Frontal cortex (tissue), 4 donors: ENCODE results near the gene TCEANC. TPM values are rescaled to one million over a fixed set of nuclear protein-coding genes. Genes with fewer than 3 reads are reported as not detected.

ENCODE experiments used
- DNase-seq, 2 donors: peaks; one replicate each; pipeline ENCODE4 v3.0.0; 2012; ENCODE audit warnings: low spot score in 2 of 2
- FAIRE-seq: peaks from 2 replicates; lab custom pipeline; 2012; peaks lifted over from hg19 to GRCh38; lab: Jason Lieb, UNC
- total RNA-seq: library from RNA; depleted of rRNA; stranded (reverse); fragments of >200 nt; gene quantifications from one replicate; pipeline ENCODE4 v1.2.3, GENCODE V29; 2014
- donor health status: control.
- donor health status: control.
- donor health status: control.

The TCEANC gene
- total RNA-seq, 1 donor from 2014 or later = 15.5 TPM

DNA sequence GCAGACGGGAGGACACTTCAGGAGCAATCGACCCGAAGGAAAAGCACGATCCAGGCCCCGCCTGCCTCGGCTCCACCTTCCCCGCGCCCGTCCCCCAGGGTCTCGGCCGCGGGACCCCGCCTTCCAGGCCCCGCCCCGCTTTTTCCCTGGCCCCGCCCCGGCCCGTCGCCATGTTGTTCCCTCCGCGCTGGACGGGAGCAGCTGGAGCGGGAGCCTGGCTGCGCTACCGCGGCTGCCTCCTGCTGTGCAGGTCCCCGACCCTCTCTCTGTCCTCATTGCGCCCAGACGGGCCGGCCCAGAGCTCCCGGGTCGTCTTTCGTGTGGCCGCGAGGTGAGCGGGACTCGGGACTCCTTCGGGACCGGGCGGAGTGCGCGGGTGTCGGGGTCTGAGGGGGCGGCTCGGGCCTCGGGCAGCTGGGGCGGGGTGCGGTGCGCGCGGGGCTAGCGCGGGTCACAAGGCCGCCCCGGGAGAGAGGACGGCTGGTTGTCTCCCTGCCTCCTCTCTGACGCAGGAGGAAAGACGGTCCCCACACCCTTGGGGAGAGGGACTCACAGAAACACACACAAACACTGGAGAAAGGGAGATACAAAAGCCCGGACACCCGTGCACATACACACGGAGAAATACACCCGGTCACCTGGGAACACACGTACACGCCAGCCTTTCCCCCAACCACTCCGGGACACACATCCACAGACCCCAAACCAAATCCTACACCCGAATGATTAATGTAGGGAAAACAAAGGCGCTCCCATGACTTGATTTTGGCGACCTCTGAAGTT is 36.2 kb downstream of the TCEANC start, which contains the start of gene RAB9A:
Gene RAB9A (plus strand): TSS at position 171 of the 783 bp plus-strand sequence. CDS start 19,619 bp downstream, outside the sequence.
- DNase-seq (peak; percentile 76 to 81), FAIRE-seq (no peak)

DNA sequence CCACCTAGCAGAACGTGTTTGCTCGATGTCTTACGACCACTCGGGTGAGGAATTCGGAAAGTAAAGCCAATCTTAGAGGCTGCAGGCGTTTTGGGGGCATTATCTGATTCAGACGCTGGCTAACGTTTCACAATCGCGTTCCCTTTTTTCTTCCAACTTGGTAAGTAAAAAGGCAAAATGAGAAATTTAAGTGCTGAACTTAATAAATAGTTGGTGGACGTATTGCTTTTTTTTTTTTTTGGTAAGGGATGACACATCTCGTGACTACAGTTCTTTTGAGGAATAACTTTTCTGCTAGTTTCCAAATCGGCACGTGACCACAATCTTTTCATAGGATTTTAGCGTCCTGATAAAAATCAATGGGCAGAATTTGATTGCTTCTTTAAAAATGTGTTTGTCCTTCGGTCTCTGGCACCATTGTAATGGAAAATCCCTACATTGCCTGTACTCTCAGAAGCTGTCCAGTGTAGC is 36.8 kb downstream of the TCEANC start:
- DNase-seq (no peak), FAIRE-seq (no peak)

DNA sequence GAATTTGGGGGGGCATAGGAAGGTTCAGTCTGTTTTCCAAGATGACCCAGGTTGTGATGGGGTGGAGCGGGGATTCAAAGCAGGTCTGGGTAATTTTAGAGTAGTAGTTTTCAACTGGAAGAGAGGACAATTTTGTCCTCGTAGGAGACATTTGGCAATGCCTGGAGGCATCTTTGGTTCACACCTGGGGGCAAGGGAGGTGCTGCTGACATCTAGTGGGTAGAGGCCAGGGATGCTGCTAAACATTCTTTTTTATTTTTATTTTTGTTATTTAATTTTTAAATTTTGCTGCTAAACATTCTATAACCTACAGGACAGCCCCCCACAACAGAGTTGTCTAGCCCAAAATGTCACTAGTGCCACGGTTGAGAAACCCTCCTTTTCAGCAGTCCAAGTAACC is 37.9 kb downstream of the TCEANC start:
- DNase-seq (no peak), FAIRE-seq (no peak)

DNA sequence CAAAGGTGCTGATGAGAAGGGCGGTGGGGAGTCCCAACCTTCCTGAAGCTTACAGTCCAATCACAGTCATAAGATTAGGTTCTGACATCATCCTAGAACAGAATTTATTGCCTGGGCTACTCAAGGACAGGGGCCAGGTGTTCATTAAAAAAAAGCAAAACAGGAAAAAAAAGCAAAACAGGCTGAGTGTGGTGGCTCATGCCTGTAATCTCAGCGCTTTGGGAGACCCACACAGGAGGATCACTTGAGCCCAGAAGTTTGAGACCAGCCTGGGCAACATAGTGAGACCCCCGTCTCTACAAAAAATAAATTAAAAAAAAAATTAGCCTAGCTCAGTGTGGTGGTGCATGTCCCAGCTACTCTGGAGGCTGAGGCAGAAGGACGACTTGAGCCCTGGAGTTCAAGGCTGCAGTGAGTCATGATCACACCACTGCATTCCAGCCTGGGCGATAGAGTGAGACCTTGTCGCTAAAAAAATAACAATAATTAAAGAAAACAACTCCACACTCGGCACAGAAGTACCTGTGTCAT is 39.0 kb downstream of the TCEANC start:
- FAIRE-seq (no peak), DNase-seq (no peak)

DNA sequence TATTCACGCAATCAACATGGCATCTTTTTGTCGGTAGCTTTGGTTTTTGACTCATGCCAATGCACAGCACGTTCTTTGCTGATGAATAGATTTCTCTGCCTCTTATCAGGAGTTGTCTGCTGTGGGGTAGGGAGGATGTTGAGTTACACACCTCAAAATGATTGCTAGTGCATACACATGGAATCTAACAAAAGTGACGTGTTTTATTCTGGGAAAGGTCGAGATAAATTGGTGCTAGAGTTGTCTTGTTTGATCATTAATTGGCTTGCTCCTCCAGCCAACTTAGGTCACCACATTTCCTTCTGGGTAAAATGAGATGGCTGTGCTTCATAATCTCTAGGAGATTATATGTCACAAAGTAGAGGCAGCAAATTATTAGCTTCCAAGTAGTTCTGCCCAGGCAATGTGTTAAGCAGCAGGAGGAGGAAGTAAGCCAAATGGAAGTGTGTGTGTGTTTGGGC is 39.9 kb downstream of the TCEANC start:
- DNase-seq = no peak
- no peak for FAIRE-seq

DNA sequence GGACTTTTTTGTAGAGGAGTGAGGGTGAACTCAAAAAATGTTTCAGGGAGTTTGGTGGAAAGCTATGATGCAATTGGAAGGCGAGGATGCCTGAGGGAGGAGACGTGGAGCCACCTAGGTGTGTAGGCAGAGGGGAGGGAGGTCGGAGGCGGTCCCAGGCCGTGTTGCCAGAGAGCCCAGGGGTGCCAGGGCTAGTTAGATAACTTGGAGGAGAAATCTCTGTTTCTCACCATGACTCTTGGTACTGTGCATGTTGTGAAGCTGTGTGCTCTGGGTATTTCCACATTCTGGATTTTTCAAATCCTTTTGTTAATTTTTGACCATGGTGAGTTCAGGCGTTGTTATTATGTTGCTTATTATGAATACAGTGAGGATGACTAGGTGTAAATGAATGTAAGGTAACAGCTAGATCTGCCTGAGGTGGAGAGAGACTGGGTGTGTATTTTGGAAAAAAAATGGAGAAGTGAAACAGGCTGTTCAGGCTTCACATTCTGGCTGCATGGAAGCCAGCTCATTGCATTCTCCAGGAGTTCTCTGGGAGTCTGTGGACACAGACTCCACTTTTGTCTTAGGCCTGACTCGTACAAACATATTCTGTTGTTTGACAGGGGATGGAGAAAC is 40.5 kb downstream of the TCEANC start:
- FAIRE-seq (no peak), DNase-seq (no peak)

DNA sequence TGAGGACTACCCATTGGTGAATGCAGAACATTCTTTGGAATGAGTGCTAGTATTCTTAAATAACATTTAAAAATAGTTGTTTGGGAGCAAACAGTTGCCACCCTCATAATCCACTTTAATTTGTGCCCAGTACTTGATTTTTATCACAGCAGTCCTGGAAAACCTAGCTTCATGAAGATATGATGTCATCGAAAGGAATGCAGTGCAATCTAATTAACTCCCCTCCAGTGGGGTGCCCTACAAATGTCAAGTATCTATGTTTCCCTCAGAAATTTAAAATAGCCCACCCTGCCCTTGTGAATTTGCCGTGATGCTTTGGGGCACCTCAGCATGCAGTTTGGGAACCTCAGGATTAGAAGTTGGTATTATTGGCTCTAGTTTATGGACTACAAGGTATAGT is 41.4 kb downstream of the TCEANC start:
- no peak for FAIRE-seq
- no peak for DNase-seq

DNA sequence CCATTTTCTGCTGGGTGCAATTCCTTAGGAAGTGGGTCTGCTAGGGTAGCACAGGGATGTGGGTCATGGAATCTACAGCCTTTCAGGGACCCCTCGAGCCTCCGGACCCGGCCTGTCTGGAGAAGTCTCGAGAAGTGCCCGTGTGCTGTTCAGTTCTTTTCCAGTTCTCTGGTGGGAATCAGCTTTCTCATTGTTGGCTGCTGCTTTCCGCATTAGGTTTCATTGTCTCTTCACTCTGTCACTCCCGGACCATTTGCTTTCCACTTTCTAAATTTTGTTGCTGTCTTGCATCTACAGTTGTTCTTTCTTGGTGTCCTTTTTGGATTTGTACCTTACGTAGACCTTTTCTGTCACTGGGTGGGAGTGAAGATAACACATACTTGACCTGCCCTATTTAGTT is 42.0 kb downstream of the TCEANC start:
- DNase-seq = no peak

DNA sequence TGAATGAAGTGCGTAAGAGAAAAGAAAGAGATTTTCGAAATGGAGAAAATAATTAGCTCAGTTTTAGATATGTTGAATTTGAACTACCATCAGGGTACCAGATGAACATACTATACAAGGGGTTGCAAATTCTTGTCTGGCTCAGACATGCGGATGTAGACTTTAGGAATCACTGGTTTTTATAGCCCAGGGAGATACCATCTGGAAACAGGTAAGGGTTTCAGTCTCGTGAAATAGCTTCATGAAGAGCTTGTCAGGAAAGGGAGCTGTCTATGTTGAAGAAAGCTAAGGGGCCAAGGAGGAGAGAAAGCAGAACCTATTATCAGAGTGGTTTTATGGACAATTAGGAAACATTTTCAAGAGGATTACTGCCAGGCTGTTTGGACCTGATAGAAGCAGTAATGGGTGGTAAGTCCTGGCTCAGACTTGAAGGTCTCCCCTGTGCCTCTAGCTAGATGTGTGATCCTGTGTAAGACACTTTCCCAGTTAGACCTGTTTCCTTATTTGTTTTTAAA is 42.7 kb downstream of the TCEANC start:
- DNase-seq = no peak
- no peak for FAIRE-seq

More for the DNA sequence above, 42.0 kb downstream of the TCEANC start:
- no peak for FAIRE-seq

DNA sequence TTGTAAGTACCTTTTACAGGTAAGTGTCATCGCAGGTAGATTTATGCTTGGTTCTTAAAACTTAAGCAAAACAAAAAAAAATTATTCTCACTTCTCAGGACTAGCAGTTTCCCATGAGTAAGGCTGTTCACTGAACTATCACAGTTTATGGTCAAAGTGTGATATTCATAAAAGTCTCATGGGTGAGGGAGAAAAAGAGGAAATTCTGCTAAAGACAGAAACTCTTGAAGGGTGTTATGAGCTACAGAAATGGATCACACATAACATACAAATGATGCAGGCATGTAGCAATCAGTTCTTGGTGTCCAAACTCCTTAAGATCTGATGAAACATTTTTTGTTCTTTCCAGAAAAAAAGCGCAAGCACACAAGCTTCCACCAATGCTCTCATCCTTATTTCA is 44.5 kb downstream of the TCEANC start:
- no peak for FAIRE-seq
- no peak for DNase-seq

DNA sequence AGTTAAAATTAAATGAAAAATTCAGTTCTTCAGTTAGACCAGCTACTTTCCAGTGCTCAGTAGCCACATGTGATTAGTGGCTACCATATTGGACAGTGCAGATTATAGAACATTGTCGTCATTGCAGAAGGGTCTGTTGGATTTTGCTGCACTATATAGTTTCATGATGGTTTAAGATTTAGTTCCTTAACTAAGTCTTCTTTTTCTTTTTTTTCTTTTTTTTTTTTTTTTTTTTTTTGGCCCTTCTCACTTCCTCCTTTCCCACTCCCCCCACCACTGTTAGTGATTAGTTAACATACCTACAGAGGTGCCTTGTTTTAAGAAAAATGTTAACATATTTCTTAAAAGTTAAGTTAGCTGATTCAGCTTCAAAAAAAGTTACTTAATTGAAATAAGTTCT is 45.0 kb downstream of the TCEANC start:
- DNase-seq = no peak
- FAIRE-seq = no peak

DNA sequence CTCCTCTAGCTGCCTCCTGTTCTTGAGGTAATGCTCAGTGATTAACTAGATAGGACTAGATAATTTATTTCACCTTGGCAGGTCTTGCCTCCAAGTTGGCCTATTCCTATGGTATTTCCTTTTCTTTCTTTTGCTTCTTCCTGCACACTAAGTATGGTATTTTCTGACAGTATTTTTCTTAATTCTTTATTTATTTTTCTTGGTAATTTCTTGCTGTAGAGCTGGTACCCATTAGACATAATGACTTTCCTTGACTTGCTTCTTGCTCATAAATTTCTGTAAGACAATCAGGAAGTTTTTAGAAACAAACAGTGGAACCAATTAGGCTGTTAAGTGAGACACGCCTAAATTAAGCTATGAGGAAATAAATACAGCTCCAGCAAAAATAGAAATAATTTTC is 45.5 kb downstream of the TCEANC start:
- FAIRE-seq (no peak), DNase-seq (no peak)

DNA sequence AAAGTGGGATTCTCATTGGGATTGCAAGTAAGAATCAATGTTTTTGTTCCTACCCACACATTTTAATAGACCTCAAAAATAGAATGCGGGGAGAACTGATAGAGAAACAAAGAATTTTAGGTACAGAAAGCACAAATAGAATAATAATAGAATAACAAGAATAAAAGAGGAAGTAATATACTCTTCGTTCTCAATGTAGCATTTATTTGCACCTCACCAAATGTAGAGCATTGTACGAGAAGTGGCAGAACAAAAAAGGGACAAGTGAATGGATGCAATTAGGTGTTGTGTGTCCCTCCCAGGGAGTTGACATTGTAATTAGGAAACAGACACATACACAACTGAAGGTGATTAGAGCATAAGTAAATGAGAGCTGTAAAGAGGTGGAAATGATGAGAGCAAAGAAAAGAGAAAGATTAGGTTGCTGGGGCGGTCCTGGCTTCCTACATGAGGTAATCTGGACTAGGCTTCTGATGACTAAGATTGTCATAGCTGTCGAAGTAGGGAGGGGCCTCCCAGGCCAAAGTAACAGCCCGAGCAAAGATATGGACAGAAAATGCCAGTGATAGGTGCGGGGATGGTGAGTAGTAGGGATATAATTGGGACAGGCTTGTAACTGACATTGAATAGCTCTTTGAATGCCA is 46.4 kb downstream of the TCEANC start:
- FAIRE-seq = no peak
- no peak for DNase-seq

DNA sequence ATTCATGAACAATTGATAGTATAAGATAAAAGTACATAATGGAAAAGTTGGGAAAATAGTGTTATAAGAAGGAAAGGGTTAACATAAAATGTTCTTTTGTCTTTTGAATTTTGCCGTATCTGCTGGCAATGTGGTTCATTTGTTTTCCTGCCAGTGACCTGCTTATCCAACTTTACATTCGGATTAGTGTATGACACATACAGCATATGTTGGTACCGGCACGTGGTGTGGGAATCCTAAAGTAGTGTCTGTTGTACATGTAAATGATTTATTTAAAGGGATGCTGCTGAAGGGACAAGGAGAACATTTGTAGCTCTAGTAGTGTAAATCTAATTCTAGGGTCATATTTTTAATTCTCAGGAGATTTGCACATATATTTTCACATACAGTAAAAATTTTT is 47.4 kb downstream of the TCEANC start:
- FAIRE-seq = no peak
- no peak for DNase-seq

DNA sequence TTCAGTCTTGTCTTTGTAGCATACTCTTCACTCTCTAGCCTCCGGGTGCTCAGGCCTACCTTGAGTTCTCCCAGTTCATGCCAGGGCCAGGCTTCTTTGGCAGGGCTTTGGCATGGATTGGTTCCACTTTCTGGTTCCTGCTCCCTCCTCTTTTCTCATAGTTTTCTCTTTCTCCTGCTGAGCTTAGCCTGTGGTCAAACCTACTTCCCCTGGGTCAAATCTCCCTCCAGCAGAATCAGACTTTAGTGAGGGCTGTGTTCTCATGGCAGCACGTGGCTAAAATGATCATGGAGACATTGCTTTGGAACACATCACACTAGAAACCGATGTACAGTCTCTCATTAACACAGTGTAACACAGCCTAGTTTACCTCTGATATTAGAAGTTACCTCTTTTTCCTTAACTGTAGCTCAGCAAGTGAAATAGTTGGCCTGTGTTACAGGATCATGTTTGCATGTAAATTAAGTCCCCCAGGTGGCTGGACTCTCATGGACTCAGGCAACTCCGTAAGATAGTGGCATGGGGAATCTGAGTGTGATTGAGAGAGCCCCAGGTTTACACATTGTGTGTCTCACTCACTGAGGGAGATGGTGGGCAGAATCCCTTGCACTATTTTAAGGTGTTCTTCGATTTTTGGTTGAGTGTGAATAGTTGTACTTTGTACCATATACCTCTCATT is 49.3 kb downstream of the TCEANC start:
- DNase-seq (no peak), FAIRE-seq (no peak)

DNA sequence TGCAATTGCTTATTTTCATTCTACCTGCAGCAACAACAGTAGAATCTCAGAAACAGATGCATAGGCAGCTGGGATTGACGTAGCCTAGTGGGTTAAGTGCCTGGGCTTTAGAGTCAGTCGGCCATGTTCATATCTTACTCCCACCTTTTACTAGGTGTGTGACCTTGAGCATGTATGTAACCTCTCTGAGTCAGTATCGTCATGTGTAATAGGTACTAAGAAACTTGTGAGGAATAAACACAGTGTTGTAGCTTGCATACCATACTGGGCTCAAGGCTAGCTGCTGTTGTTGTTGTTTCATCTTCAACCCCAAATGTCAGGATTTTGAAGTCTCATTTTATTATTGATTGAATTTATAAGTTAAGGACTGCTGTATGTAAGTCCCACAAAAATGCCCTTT is 50.2 kb downstream of the TCEANC start:
- DNase-seq = no peak
- no peak for FAIRE-seq

DNA sequence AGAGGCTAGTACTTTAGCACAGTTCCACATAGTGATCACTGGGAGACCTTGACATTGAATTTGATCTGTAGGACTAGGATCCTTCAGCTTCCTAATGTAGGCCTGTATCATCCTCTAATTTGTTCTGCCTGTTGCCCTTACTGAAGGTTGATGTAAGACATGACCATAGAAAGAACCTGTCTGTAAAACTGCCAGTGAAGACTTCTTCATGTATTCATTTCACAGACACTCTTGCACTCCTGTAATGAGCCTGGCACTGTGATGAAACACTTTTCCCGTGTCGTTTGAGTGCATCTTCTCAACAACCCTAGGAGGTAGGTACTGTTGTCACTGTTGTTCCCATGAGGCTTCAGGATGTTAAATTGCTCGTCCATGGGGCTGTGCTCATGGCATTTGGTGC is 50.6 kb downstream of the TCEANC start:
- FAIRE-seq = no peak
- DNase-seq = no peak

DNA sequence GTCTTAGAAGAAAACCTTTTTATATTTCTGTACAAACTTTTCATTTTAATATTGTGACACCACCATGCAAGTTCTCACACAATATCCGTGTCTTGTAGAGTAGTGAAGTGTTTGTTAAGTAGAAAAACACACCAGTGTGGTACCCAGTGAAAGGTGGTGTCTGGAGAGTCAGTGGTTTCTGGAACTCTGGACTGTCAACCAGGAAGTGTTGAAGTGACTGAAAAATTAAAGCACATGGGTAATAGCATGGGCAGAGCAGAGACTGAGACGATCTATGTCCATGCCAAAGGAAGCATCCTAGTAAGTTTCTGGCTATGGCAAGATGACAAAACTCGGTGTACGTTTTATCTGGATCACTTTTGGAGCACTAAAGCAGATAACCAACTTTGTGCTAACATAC is 58.2 kb downstream of the TCEANC start:
- FAIRE-seq = no peak

More for the DNA sequence above, 58.2 kb downstream of the TCEANC start:
- DNase-seq = no peak
